HG02763 (cell line): ENCODE measurements around the gene APAF1.
A peak's percentile ranks its signal among the peaks of the same experiment; 100 is the strongest.

Source experiments
- ATAC-seq: cut with Tn5 transposase; IDR thresholded peaks from one replicate; pipeline ENCODE4 v1.9.1; 2021; ENCODE audit warnings: mild to moderate bottlenecking, moderate library complexity; ENCODE audit not compliant: unreplicated experiment

Gene APAF1

DNA sequence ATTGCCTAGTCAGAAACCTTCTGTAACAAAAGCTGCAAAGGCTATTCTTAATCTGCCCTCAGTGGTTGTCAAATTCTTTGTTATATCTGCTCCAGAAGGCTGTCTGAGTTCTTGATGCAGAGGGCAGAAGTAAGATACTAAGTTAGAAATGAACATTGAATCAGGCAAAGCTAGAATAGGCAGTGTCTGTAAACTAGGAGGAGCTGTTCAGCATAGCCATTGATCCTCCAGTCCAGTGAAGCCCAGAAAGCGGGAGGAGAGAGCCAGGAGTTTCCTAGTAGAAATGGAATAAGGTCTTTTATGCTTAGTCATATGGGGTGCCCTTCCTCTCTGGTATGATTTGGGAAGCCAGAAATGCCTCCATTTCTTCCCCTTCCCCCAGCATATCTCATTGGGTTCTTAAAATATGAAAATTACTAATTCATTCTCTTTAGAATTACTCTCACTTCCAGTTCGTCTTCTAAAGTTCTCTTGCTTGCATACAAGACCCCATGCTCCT is 76.2 kb downstream of the APAF1 start:
- ATAC-seq = no peak

DNA sequence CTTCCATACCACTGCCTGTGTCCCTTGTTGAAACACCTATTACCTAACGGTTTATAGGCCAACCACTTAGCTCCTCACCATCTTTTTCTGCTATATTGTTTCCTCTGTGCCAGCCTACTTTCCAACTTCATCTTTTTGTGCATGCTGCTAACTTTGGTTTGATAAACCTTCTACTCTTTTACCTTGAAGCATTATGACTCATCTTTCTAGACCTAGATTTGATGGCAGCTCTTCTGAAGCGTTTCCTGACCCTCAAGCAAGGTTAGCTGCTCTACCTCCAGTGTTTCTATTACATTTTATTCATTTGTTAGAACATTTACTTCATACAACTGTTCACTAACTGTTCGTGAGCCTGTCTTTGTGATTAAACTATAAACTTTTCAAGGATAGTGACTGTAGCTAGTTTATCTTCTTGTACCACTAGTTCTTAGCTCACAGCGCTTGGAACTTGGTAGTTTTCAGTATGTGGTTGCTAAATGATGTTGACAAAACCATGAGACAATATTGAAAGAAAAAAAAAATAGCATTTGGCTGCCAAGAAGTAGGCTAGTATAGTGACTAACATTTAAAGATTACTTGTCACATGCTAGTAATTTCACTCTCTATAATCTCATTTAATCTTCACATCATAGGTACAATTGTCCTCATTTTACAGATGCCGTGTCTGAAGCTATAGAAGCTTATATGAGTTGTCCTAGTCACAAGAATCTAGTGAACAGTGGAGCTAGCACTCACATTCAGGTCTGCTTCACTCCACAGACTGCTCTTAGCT is 79.5 kb downstream of the APAF1 start:
- no peak for ATAC-seq

DNA sequence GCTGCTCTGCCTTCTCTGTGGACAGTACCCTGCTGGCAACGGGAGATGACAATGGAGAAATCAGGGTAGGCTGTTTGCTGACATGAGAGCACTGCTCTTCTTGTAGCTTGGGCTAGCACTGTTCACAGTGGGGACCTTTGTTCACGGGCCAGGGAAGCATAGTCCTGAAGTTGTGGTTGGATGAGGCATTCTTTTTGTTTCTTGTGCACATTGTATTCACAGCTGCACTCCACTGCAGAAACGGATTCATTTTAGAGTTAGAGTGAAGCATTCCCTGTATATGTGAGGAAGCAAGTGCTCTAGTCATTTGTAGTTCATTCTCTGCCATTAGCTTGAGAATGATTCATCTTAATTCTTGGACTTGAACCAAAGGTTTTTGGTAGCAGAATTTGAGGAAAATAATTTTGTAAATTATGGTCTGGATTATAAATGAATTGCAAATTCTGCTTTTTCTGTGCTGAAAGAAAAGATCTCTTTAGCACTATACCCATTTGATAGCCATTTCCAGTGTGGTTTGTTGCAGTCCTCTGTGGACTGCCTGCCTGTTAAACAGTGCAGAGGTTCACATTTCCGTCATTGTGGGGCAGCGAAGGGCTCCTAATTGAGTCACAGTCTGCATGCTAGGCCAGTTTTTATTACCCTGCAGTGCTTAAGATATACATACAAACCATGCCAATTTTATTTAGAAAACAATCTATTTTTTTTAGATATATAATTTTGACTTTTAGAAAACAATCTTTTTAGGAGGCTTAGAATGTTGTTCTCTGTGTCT is 80.6 kb downstream of the APAF1 start:
- ATAC-seq = peak; percentile 72

DNA sequence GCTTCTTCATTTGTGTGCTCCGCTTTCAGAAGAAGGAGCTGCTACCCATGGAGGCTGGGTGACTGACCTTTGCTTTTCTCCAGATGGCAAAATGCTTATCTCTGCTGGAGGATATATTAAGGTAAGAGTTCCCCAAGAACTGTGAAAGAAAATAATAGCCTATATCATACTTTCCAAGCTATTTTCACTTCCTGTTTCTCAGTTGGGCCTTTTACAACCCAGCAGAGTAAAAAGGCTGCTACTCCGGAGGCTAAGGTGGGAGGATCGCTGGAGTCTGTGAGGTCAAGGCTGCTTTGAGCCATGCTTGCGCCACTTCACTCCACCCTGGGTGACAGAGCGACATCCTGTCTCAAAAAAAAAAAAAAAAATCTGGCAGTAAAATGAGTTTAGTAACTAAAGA is 82.1 kb downstream of the APAF1 start:
- ATAC-seq = no peak

DNA sequence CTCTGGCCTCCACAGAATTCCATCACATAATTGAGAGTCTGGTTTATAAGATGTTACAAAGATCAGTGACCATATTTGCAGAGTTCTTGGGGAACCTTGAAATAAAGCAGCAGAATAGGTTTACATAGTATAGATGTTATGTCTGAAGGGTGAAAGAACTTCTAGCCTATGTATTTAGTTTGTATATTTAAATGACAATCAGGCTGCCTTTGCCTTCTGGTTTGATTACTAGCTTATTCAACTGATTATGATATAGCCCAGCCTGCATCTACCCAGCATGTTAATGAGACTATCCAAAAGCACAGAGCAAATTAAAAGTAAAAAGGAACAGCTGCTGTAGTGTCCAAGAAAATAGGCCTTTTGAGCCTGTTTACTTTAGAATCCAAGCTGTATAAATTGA is 85.3 kb downstream of the APAF1 start:
- ATAC-seq = no peak

DNA sequence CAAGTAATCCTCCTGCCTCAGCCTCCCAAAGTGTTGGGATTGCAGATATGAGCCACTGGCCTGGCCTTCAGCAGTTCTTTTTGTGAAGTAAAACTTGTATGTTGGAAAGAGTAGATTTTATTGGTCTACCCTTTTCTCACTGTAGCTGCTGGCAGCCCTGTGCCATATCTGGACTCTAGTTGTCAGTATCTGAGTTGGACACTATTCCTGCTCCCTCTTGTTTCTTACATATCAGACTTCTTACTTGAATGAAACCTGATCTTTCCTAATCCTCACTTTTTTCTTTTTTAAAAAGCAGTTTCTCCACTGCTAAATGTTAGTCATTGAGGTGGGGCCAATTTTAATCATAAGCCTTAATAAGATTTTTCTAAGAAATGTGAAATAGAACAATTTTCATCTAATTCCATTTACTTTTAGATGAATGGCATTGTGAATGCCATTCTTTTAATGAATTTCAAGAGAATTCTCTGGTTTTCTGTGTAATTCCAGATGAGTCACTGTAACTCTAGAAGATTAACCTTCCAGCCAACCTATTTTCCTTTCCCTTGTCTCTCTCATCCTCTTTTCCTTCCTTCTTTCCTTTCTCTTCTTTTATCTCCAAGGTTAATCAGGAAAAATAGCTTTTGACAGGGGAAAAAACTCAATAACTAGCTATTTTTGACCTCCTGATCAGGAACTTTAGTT is 88.7 kb downstream of the APAF1 start:
- ATAC-seq = no peak

DNA sequence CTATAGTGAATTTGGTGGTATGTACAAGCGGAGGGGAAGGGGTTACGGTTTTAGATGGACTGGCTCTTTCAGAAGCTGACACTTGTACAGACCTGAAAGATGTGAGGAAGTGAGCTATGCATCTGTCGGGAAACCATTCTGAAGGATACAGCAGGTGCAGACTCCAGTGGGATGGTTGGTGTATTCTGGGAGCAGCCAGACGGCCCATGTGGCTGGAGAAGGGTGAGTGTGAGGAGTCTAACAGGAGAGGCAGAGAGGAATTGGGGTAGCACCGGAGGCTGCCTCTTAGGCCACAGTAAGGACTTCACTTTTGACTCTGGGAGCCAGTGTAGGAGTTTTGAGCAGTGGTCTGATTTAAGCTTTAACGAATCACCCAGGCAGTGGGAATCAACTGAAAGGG is 90.7 kb downstream of the APAF1 start:
- ATAC-seq = no peak

DNA sequence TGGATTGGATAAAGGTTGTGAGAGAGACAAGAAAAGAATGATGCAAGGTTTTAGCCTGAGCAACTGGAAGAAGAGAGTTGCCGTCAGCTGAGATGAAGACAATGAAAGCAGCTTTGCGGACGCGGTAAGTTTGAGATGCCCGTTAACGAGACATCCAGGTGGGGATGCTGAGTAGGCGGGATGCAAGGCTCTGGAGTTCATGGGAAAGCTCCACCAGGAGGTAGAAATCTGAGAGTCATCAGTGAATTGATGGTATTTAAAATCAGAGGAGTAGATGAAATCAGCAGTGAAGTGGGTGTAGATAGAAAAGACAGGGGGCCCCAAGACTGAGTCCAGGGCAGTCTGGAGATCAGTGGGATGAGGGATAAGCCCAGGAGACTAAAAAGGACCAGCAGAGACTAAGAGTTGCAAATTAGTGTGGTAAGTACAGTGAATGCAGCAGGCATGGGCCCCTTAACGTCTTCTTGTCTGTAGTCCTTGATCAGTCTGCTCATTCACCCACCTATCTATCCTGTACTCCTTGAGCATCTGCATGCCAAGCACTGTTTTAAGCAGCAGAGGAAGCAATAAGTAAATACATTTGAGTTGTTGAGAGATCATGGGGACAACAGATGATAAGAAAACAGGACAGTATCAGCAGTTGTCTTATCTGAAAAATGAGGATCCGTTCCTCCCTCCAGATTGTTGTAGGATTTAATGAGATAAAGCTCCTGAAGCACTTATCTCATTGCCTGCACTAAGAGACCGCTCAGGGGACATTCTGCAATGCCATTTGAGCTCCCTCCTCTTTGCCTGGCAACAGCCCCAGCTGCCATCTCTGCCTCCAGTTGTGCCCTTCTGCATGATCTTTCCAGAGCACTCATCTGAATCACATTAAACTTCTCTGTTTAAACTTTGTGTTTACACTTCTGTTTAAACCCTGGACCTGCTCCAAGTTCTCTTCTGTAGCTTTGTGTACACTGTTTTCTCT is 91.5 kb downstream of the APAF1 start:
- ATAC-seq = no peak

DNA sequence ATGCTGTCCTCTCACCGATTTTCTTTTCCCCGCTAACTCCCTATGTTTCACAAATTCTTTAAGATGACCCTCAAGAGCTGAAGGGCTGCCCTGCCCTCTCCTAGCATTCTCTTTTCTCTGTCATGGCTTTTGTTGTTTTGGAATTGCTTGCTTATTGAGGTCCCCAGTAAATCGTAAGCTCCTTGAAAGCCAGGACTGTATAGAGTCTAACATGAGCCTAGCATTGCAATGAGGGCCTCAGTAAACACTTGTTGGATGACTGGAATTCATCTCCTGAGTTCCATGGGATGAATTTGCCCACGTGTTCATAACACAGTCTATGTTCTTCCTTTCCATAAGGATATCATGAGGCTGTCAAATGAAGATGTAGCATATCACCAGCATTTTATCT is 92.2 kb downstream of the APAF1 start:
- ATAC-seq = no peak

DNA sequence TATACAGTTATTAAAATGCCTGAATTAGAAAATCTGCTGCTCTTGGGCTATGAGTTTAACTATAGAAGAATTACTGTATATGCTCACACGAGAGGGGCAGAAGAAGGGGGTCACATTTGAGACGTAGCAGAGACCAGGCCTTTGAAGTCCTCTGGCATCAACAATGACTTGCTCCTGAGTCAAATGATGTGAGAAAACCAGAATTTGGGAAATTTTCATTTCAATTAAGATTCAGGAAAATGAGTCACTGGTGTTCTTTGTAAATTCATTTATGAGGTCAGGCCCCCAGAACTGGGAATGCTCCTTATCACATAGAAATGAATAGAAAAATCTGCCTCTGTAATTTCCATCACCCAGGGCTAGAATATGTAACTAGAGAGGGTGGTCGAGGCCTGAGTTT is 92.9 kb downstream of the APAF1 start:
- no peak for ATAC-seq

DNA sequence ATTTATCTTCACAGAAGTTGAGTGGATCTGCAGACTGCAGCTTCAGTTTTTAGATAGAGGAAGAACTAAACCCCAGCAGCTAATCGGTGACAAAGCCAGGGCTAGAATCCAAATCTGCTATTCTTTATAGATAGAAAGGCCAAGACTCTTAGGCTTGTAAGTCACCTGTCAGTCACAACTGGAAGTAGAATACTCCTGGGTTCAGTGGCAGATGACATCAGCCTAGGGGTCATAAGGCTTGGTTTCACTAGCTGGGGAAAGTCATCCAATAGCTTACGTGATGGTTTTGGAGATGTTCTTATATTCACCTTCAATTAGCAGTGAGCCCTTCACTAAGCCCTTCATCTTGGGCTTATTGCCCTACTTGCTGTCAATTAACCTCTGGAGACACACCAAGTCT is 93.4 kb downstream of the APAF1 start:
- no peak for ATAC-seq

DNA sequence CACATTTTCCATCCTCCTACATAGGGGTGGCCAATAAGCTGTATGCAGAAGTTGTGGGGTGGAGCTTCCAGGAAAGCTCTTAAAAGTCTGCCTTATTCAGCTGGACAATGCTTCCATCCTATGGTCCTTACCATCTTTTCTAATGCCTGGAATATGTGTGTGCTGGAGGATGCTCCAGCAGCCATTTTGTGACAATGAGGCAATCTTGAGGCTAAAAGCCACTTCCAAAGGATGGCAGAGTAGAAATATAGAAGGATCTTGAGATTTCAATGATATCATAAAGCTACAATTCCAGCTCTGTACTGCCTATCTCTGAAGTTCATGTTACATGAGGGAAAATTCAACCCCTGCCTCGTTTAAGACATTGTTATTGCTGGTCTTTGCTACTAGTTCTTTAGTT is 95.7 kb downstream of the APAF1 start:
- no peak for ATAC-seq

DNA sequence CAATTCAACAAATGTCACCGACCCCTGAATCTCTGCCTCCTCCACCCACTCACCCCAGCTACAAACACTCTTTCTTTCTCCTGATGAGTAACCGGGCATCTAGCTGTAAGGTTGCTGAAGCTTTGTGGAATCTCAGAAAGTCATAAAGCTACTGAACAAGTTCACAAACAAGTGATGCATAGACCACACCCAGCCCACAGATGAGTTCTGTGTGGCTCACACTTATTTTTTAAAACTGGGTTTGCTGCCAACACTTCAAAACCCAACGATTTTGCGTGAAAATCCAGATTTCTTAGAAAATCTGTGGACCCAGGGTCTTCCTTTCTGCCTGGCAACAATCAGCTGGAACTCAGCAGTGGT is 96.1 kb downstream of the APAF1 start:
- no peak for ATAC-seq

DNA sequence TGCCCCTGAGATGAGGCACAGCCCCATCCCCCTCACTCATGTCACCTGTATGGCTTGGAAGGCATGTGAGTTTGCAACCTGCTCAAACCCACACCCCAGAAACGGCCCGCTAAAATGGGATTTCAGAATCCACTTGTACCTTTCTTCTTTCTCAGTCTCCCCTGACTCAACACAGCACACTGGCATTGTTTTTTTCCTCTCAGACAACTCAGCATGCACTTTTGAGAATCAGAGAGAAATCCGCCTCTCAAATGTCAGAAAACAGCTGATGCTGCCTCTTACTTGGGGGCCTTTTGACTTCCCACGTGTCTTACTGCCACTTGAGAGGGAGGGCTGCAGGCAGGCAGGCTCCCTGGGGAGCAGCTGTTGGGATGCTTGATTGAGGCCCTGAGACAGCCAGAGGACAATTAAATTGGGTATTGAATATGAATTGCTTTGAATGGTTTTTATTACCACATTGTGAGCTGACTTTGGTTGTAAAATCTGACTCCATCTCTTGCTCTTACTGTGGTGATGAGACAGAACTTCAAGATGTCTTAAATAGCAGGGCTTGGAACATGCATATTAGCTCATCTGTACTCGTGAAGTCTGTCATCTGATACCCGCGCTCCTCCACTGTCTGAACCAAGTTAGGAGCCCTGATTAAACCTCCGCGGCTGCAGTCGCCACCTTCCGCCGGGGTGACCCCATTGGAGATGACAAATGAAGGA is 96.6 kb downstream of the APAF1 start:
- no peak for ATAC-seq

DNA sequence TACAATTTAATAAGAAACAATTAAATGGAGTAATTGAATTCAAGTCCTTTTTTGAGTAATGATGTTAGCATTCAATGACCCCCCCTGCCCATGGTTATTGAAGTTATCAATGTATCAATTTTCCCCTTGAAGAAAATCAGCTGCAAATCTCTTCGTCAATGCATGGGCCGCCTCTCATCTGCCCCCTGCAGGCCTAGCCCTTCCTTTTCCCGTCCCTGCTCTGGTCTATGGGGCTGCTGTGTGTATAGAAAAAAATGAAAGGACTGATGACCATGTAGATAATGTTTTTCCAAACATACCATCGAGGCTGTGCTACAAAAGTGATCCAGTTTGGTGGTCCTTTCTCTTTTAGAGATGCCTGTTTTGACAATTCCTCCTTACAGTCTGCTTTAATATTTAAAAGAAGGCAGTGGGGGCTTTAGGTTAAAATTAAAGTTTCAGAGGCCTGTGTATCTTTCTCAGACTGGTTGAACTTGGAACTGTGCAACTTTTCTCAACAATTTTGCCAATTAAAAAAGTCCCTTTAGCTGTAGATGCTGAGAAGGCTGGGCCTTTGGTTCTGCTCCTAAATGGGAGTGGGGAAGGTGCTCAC is 98.4 kb downstream of the APAF1 start:
- no peak for ATAC-seq

DNA sequence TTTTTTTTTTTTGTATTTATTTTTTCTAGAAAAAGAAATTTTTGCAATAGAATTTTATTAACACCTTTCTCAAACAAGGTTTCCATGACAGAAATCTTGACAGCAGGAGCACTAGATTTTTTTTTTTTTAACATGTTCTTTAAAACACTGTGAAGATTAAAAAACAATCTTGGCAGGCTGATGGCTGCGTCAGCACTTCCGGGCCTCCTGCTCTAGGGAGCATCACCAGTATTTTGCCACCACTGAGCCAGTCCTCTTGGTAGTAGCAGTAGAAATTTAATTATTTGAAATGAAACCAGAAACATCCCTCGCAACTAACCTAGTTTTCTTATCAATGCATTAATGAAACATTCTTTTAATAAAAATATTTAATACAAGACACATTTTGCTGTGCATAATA is 99.6 kb downstream of the APAF1 start:
- ATAC-seq = no peak

DNA sequence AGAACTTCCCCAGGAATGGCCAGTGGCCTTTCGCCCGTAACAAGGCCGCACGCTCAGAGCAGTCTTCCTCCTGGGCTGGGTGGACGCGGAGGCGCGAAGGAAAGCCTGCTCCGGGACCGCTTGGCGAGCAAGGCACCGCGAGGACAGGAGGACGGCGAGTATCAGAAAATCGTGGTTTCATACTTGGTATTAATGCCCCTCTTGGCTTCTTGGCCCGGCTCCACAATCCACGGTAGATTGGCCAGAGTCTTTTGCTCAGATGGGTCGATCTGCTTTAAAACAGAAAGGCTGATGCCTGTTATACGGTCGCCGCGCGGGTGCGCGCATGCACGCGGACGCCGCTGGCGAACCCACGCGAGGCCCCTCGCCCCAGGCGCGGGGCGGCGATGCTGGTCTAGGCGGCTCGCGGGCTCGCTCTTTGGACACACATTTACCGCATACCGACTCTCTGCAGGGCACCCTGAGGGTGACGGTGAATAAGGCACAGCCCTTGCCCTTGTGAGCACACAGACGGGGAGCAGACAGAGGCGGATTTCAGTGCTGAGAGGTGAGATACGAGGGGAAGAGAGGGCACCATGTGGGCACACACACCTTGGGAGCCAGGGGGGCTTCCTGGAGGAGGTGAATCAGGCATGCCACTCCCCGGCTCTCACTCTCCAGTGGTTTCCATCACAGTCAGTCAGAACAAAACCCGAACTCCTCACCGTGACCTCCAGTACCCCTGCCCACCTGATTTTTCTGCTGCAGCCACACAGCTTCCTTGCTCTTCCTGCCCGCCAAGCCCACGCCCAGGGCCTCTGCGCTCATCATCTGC is 100.7 kb downstream of the APAF1 start:
- peak; percentile 42 for ATAC-seq

DNA sequence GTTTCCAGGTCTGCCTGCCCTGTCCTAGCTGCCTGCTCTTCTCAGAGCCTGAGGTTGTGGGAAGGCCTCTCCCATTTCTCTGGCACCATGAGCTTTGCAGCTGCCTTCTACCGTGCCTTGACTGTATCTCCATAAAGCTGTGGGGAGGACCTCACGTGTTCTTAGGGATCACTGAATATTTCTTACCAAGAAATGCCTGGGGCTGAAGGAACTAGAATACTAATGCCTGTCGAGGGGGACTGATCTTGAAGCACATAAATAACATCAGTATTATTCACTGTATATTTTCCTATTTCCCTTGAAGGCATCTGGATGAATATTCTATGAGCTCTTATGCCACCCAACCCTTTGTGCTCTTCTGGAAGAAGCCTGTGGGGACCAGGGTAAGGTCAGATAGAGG is 103.4 kb downstream of the APAF1 start:
- no peak for ATAC-seq

DNA sequence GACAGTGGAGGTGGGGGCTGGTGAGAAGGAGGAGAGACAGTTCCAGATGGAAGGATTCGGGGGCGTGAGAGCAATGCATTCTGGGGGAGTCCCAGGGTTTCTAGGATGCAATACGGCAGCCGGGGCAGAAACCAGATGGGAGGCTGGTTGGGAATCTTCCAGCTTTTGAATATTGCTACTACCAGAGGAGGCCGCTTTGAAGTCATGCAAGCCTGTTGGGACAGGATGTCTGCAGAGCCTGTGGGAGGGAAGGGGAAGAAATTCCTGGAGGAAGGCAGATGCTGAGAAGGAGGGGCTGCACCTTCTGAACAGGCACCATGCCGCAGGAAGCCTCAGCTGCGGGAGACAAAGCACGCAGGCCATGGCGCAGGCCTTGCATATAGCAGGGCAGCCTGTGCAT is 105.4 kb downstream of the APAF1 start:
- no peak for ATAC-seq
